HL-60 (cell line): ENCODE measurements around the gene ISCU.

Experiments used
- DNase-seq, 2 experiments: peaks; one replicate each; pipeline ENCODE4 v3.0.0-alpha.2; 2010 to 2020; ENCODE audit warnings: low read depth in 1 of 2, low spot score in 1 of 2
- H3K27ac ChIP-seq: fragments of 250-450 bp; sonication (Bioruptor Pico); replicated peaks from 2 replicates; pipeline ENCODE4 v1.5.1; 2020; ENCODE audit warnings: mild to moderate bottlenecking, moderate library complexity
- H3K27me3 ChIP-seq: fragments of 250-450 bp; sonication (Bioruptor Pico); 2 replicates; pipeline ENCODE4 v1.5.1; 2021; ENCODE audit warnings: mild to moderate bottlenecking, moderate library complexity; ENCODE audit not compliant: insufficient read depth, poor library complexity, severe bottlenecking
- H3K4me3 ChIP-seq: replicated peaks from 2 replicates; pipeline ENCODE4 v1.5.1; 2011; ENCODE audit warnings: mild to moderate bottlenecking, control low read depth, low read length; ENCODE audit not compliant: insufficient read depth
- GABPA ChIP-seq: IDR thresholded peaks from 2 replicates; pipeline ENCODE4 v1.6.1; 2012; ENCODE audit warnings: low read depth
- POLR2AphosphoS5 ChIP-seq: IDR thresholded peaks from 2 replicates; pipeline ENCODE4 v1.6.1; 2012; ENCODE audit warnings: low read depth
- SPI1 ChIP-seq: IDR thresholded peaks from 2 replicates; pipeline ENCODE4 v1.6.1; 2012; ENCODE audit warnings: low read depth, mild to moderate bottlenecking, borderline replicate concordance
- TF ChIP-seq, protein P1 (sequence below): IDR thresholded peaks from one replicate; pipeline ENCODE4 v1.5.1; 2011; ENCODE audit warnings: low read length, control low read depth, inconsistent platforms; ENCODE audit not compliant: insufficient read depth
- TF ChIP-seq, protein P2 (sequence below): IDR thresholded peaks from 2 replicates; pipeline ENCODE4 v1.6.1; 2012; ENCODE audit warnings: low read depth; ENCODE audit not compliant: insufficient replicate concordance

The ISCU gene

GRCh38 chr12:108599541-108599940 lies 37.1 kb downstream of the ISCU start:
- TF ChIP-seq, protein P1, sequence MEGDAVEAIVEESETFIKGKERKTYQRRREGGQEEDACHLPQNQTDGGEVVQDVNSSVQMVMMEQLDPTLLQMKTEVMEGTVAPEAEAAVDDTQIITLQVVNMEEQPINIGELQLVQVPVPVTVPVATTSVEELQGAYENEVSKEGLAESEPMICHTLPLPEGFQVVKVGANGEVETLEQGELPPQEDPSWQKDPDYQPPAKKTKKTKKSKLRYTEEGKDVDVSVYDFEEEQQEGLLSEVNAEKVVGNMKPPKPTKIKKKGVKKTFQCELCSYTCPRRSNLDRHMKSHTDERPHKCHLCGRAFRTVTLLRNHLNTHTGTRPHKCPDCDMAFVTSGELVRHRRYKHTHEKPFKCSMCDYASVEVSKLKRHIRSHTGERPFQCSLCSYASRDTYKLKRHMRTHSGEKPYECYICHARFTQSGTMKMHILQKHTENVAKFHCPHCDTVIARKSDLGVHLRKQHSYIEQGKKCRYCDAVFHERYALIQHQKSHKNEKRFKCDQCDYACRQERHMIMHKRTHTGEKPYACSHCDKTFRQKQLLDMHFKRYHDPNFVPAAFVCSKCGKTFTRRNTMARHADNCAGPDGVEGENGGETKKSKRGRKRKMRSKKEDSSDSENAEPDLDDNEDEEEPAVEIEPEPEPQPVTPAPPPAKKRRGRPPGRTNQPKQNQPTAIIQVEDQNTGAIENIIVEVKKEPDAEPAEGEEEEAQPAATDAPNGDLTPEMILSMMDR: no peak
- TF ChIP-seq, protein P2, sequence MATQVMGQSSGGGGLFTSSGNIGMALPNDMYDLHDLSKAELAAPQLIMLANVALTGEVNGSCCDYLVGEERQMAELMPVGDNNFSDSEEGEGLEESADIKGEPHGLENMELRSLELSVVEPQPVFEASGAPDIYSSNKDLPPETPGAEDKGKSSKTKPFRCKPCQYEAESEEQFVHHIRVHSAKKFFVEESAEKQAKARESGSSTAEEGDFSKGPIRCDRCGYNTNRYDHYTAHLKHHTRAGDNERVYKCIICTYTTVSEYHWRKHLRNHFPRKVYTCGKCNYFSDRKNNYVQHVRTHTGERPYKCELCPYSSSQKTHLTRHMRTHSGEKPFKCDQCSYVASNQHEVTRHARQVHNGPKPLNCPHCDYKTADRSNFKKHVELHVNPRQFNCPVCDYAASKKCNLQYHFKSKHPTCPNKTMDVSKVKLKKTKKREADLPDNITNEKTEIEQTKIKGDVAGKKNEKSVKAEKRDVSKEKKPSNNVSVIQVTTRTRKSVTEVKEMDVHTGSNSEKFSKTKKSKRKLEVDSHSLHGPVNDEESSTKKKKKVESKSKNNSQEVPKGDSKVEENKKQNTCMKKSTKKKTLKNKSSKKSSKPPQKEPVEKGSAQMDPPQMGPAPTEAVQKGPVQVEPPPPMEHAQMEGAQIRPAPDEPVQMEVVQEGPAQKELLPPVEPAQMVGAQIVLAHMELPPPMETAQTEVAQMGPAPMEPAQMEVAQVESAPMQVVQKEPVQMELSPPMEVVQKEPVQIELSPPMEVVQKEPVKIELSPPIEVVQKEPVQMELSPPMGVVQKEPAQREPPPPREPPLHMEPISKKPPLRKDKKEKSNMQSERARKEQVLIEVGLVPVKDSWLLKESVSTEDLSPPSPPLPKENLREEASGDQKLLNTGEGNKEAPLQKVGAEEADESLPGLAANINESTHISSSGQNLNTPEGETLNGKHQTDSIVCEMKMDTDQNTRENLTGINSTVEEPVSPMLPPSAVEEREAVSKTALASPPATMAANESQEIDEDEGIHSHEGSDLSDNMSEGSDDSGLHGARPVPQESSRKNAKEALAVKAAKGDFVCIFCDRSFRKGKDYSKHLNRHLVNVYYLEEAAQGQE: no peak
- TF ChIP-seq POLR2AphosphoS5 (no peak), GABPA (no peak), SPI1 (no peak)
- Histone ChIP-seq H3K4me3 (no peak overlapping the region), H3K27me3 (no peaks in the 10 kb centered on the region), H3K27ac (no peak overlapping the region)
- DNase-seq: no peak

DNA sequence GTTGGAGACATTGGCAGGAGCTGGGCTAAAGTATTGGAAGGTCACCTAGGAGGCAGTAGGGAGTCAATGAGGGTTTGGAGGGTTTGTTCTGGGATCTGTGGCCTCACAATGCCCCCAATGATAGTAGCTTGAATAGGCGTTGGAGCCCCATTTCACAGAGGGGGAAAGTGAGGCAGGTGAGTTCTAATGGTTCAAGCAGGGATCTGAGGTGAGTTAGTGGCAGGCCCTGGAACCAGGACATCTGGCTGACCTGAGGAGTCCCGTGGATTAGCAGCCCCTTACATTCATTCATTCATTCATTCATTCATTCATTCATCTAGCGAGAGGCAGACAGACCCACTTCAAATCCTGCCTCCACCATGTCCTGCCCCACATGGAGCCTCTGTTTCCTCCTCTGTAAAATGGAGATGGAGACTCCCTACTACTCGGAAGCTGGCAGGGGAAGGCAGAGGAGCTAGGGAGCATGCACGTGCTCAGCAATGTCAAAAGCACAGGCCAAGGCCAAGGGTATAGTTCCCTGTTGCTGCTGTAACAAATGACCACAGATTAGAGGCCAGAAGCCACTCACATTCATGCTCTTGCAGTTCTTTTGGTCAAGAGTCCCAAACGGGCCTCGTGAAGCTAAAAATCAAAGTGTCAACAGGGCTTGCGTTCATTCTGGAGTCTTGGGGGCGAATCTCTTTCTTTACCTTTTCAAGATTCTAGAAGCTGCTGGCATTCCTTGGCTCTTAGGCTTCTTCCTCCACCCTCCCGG lies 37.7 kb downstream of the ISCU start:
- no peak overlapping the region for H3K27ac ChIP-seq
- H3K27me3 ChIP-seq: no peaks in the 10 kb centered on the region
- no peak for DNase-seq
- TF ChIP-seq, protein P2: no peak
- H3K4me3 ChIP-seq: no peak overlapping the region

DNA sequence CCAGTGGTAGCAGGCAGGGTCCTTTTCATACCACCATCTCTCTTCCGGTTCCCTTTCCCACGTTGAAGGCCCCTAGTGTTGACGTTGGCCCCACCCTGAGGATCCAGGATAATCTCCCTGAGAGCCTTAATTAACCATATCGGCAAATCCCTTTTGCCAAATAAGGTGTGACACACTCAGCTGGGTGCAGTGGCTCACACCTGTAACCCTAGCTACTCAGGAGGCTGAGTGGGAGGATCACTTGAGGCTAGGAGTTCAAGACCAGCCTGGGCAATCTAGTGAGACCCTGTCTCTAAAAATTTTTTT lies 38.3 kb downstream of the ISCU start:
- Histone ChIP-seq H3K4me3 (no peak overlapping the region), H3K27ac (no peak overlapping the region), H3K27me3 (no peaks in the 10 kb centered on the region)
- TF ChIP-seq, protein P1: no peak
- TF ChIP-seq POLR2AphosphoS5: no peak
- TF ChIP-seq, protein P2: no peak
- TF ChIP-seq GABPA: no peak
- TF ChIP-seq SPI1: no peak
- no peak for DNase-seq
